Measurements from ENCODE around the gene PPP2R1B.
"Not testable (repeated sequence)": the region's sequence is repeated elsewhere in the genome, so short reads cannot be mapped to it uniquely, and the experiment has no call there.

PPP2R1B gene

DNA sequence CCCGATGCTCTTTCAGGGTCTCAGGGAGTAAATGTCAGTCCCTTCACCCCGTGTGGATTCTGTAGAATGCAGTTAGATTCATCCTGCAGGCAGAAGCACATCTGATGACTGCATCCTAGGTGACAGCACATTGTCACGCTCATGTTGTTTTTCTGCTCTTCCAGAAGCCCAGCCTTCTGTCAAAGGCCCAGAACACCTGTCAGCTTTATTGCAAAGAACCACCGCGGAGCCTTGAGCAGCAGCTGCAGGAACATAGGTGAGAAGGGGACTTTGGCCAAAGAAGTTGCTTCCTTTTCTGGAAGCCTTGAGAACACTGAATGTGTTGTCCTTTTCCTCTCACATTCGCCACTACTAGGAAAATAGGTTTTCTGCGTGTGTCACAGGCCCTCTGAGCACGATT is 43.7 kb downstream of the PPP2R1B start:
- peaks cover 13% of the 10 kb centered on the region for H3K4me1 ChIP-seq (ENCODE audit: insufficient read depth, low read length)
- no peak overlapping the region for H3K9ac ChIP-seq (ENCODE audit: low read length)
- H3K36me3 ChIP-seq (ENCODE audit: insufficient read depth, low read length): peaks cover 60% of the 10 kb centered on the region
- H3K9me3 ChIP-seq (ENCODE audit: low read length): no peaks in the 10 kb centered on the region
- H3K27ac ChIP-seq (ENCODE audit: low read depth, low read length): no peak overlapping the region
- no peak overlapping the region for H3K4me3 ChIP-seq (ENCODE audit: low read depth in 1 of 2, low read length in 2 of 2)
- no peaks in the 10 kb centered on the region for H3K27me3 ChIP-seq (ENCODE audit: control insufficient read depth in 1 of 2, insufficient read depth in 2 of 2, low read length in 2 of 2)

DNA sequence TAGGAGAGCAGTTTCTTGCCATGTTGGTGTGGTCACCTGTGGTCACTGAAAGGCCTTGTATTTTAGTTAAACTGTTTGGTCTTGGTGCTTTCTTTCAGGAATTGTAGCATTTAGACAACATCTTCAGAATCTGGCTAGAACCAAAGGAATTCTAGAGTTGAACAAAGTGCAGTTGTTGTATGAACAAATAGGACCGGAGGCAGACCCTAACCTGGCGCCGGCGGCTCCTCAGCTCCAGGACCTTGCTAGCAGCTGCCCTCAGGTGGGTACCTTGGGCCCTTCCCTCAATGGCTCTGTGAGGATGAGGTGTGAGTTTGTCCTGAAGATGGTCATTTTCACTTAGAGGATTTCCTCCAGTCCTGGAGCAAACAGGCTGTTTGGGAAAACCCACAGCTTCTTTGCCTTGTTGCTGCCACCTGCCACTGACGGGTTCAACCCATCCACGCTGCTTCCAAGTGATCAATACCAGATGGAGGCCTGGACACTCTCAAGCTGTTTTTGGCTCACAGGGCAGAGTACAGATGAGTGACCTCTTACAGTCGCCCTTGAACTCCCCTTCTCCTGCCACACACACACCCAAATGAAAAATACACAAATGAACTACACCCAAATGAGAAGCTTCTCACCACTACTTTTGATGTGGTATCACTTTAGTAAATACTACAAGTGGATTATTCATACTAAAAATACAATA is 45.2 kb downstream of the PPP2R1B start:
- Histone ChIP-seq H3K4me1 (ENCODE audit: insufficient read depth, low read length) (peaks cover 13% of the 10 kb centered on the region), H3K9ac (ENCODE audit: low read length) (no peak overlapping the region), H3K4me3 (ENCODE audit: low read depth in 1 of 2, low read length in 2 of 2) (no peak overlapping the region), H3K9me3 (ENCODE audit: low read length) (no peaks in the 10 kb centered on the region), H3K27ac (ENCODE audit: low read depth, low read length) (no peak overlapping the region), H3K36me3 (ENCODE audit: insufficient read depth, low read length) (peaks cover 54% of the 10 kb centered on the region), H3K27me3 (ENCODE audit: control insufficient read depth in 1 of 2, insufficient read depth in 2 of 2, low read length in 2 of 2) (no peaks in the 10 kb centered on the region)

DNA sequence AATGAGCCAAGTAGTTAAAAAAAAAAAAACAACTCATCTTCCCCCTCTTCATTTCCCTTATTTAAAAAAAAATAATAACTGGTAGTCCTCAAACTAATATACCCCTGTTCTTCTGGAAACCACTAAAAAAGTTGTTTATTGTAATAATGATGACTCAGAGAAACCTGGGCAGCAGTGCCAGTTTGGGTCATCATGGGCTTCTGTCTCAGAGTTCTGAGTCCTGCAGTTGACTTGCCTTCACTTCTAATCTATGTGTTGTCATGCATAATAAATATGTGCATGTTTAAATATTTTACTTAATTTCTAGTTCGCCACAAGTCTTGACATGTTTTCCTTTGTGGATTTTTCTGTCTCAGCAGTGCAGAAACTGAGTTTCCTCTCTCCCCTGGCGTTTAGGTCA is 46.8 kb downstream of the PPP2R1B start:
- Histone ChIP-seq H3K9ac (ENCODE audit: low read length) (no peak overlapping the region), H3K4me1 (ENCODE audit: insufficient read depth, low read length) (peaks cover 13% of the 10 kb centered on the region), H3K4me3 (ENCODE audit: low read depth in 1 of 2, low read length in 2 of 2) (no peak overlapping the region), H3K27ac (ENCODE audit: low read depth, low read length) (no peak overlapping the region), H3K36me3 (ENCODE audit: insufficient read depth, low read length) (peaks cover 47% of the 10 kb centered on the region), H3K27me3 (ENCODE audit: control insufficient read depth in 1 of 2, insufficient read depth in 2 of 2, low read length in 2 of 2) (no peaks in the 10 kb centered on the region), H3K9me3 (ENCODE audit: low read length) (no peaks in the 10 kb centered on the region)

DNA sequence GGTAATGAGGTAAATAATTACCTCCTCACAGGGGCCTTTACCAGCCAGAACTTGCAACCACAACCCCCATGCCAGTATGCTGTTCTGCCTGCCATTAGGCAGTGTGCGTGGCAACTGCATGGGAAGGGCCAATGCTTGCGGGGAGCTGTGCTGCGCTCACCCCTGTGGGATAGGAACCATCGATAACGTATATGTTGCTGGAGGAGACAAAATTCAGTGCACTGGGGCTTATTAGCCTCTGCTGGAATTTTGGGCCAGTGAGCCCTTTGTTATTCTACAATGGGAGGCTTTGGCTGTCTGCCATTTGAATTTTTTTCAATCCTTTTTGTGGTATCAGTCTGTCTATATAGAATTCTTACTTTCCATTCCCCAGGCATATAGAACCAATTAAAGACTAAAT is 47.3 kb downstream of the PPP2R1B start:
- H3K27me3 ChIP-seq (ENCODE audit: control insufficient read depth in 1 of 2, insufficient read depth in 2 of 2, low read length in 2 of 2): no peaks in the 10 kb centered on the region
- peaks cover 42% of the 10 kb centered on the region for H3K36me3 ChIP-seq (ENCODE audit: insufficient read depth, low read length)
- peaks cover 13% of the 10 kb centered on the region for H3K4me1 ChIP-seq (ENCODE audit: insufficient read depth, low read length)
- H3K27ac ChIP-seq (ENCODE audit: low read depth, low read length): peak overlapping the region; percentile 36
- H3K9ac ChIP-seq (ENCODE audit: low read length): no peak overlapping the region
- no peaks in the 10 kb centered on the region for H3K9me3 ChIP-seq (ENCODE audit: low read length)
- no peak overlapping the region for H3K4me3 ChIP-seq (ENCODE audit: low read depth in 1 of 2, low read length in 2 of 2)

GRCh38 chr11:111718436-111718835 is 47.8 kb downstream of the PPP2R1B start:
- no peak overlapping the region for H3K9ac ChIP-seq (ENCODE audit: low read length)
- no peak overlapping the region for H3K4me3 ChIP-seq (ENCODE audit: low read depth in 1 of 2, low read length in 2 of 2)
- H3K27me3 ChIP-seq (ENCODE audit: control insufficient read depth in 1 of 2, insufficient read depth in 2 of 2, low read length in 2 of 2): no peaks in the 10 kb centered on the region
- no peaks in the 10 kb centered on the region for H3K9me3 ChIP-seq (ENCODE audit: low read length)
- peaks cover 40% of the 10 kb centered on the region for H3K36me3 ChIP-seq (ENCODE audit: insufficient read depth, low read length)
- peak overlapping the region; percentile 36 for H3K27ac ChIP-seq (ENCODE audit: low read depth, low read length)
- peaks cover 13% of the 10 kb centered on the region for H3K4me1 ChIP-seq (ENCODE audit: insufficient read depth, low read length)

- not testable (repeated sequence) for H3K9me3 ChIP-seq (ENCODE audit: low read length); H3K27me3 ChIP-seq (ENCODE audit: control insufficient read depth in 1 of 2, insufficient read depth in 2 of 2, low read length in 2 of 2); H3K27ac ChIP-seq (ENCODE audit: low read depth, low read length); H3K9ac ChIP-seq (ENCODE audit: low read length); H3K4me3 ChIP-seq (ENCODE audit: low read depth in 1 of 2, low read length in 2 of 2)
- Histone ChIP-seq H3K4me1 (ENCODE audit: insufficient read depth, low read length) (peaks cover 13% of the 10 kb centered on the region), H3K36me3 (ENCODE audit: insufficient read depth, low read length) (peaks cover 34% of the 10 kb centered on the region)
Observed at GRCh38 chr11:111717660-111718059, 48.5 kb downstream of the PPP2R1B start.

DNA sequence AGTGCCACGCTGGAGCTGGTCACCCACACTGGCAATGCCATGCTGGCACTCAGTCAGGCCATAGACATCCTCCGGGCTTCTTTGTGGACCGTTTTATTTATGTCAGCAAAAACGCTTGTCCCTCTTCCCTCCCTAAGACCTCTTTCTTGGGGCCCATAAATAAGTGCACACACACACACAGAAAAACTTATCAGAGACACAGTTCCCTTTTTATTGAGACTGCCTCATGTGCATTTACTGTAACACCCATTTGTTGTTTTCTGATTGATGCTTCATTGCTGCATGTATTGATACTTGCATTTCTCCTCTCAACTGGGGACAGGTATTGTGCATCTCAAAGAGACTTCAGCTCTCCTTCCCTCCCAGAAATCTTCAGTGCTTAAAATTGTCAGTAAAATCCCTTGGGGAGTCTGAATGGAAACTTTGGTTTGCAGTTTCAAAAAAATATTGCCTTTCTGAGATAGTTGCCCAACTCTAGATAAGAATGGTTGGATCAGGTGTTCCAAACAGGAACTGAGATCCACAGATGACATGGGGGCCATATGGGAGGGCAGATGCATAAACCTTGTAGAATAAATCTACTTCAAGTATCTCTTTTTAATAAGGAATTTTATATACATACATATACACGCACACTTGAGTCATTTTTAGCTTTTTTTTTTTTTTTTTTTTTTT is 50.9 kb downstream of the PPP2R1B start:
- no peak overlapping the region for H3K27ac ChIP-seq (ENCODE audit: low read depth, low read length)
- H3K36me3 ChIP-seq (ENCODE audit: insufficient read depth, low read length): peaks cover 18% of the 10 kb centered on the region
- H3K9me3 ChIP-seq (ENCODE audit: low read length): no peaks in the 10 kb centered on the region
- H3K9ac ChIP-seq (ENCODE audit: low read length): no peak overlapping the region
- H3K4me1 ChIP-seq (ENCODE audit: insufficient read depth, low read length): peaks cover 13% of the 10 kb centered on the region
- no peaks in the 10 kb centered on the region for H3K27me3 ChIP-seq (ENCODE audit: control insufficient read depth in 1 of 2, insufficient read depth in 2 of 2, low read length in 2 of 2)
- H3K4me3 ChIP-seq (ENCODE audit: low read depth in 1 of 2, low read length in 2 of 2): no peak overlapping the region

DNA sequence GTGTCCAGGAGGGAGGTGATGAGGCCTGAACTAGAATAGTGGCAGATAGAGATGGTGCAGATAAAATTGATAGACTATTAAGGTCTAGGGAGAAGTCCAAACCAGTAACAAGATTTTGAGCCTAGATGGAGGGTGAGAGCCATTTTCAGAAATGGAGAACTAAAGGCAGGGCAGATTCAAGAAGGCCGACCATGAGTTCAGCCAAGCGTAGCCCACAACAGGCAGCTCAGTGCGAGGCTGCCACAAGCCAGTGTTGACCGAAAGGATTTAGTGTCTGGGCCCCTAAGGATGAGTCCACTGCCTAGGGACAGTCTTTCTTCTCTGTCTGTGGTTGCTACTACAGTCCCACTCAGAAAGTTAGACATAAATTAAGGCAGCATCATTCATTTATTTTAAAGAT is 51.7 kb downstream of the PPP2R1B start:
- Histone ChIP-seq H3K36me3 (ENCODE audit: insufficient read depth, low read length) (peaks cover 10% of the 10 kb centered on the region), H3K27ac (ENCODE audit: low read depth, low read length) (no peak overlapping the region), H3K4me3 (ENCODE audit: low read depth in 1 of 2, low read length in 2 of 2) (no peak overlapping the region), H3K9ac (ENCODE audit: low read length) (no peak overlapping the region), H3K4me1 (ENCODE audit: insufficient read depth, low read length) (peaks cover 13% of the 10 kb centered on the region), H3K9me3 (ENCODE audit: low read length) (no peaks in the 10 kb centered on the region), H3K27me3 (ENCODE audit: control insufficient read depth in 1 of 2, insufficient read depth in 2 of 2, low read length in 2 of 2) (no peaks in the 10 kb centered on the region)

DNA sequence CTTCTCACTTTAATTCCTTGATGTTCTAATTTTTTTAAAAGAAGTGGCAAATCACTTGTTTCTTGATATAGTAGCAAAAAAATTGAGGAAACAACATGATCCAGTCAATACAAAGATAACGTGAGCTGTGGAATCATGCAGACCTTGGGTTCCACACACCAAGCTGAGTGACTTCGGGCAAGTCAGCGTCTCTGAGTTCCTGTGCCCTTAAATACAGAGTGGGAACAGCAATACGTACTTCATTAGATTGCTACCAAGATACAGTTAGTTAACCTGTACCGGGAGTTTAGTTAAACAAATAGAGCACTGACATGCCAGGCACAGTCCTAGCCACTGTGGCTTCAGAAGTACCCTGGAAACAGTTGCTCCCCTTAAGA is 58.5 kb downstream of the PPP2R1B start:
- Histone ChIP-seq H3K4me1 (ENCODE audit: insufficient read depth, low read length) (peaks cover 11% of the 10 kb centered on the region), H3K4me3 (ENCODE audit: low read depth in 1 of 2, low read length in 2 of 2) (no peak overlapping the region), H3K27ac (ENCODE audit: low read depth, low read length) (no peak overlapping the region), H3K9me3 (ENCODE audit: low read length) (no peaks in the 10 kb centered on the region), H3K9ac (ENCODE audit: low read length) (no peak overlapping the region), H3K27me3 (ENCODE audit: control insufficient read depth in 1 of 2, insufficient read depth in 2 of 2, low read length in 2 of 2) (no peaks in the 10 kb centered on the region), H3K36me3 (ENCODE audit: insufficient read depth, low read length) (peaks cover 46% of the 10 kb centered on the region)

DNA sequence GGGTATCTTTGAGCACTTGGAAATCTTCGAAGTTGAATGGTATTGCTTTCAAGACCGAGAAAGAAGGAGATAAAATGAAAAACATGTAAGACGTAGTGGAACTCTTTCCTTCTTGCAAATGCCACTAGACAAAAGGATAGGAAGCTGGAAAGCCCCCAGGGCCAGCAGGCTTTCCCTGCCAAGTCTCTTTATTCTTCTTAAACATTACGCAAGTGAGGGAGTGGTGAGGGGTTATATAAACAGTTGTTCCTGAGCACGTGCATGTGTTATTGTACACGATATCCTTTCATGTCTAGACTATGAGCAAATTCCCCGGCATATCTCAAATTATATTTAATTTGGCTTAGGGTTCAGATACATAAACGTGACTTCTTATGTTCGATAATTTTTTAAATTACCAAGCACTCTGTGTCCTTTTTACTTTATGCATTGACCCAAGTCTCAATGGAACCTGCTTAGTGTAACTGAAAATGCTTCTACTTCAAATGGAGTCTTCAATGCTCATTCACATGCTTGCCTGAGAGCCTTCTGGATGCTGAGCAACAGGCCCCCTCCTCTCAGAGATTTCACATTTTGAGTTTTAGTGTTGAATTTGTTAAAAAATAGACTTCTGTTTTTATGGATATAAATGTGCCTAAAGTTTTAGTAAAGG is 59.0 kb downstream of the PPP2R1B start:
- Histone ChIP-seq H3K4me3 (ENCODE audit: low read depth in 1 of 2, low read length in 2 of 2) (no peak overlapping the region), H3K9me3 (ENCODE audit: low read length) (no peaks in the 10 kb centered on the region), H3K4me1 (ENCODE audit: insufficient read depth, low read length) (peaks cover 11% of the 10 kb centered on the region), H3K27ac (ENCODE audit: low read depth, low read length) (no peak overlapping the region), H3K36me3 (ENCODE audit: insufficient read depth, low read length) (peaks cover 42% of the 10 kb centered on the region), H3K27me3 (ENCODE audit: control insufficient read depth in 1 of 2, insufficient read depth in 2 of 2, low read length in 2 of 2) (no peaks in the 10 kb centered on the region), H3K9ac (ENCODE audit: low read length) (no peak overlapping the region)

DNA sequence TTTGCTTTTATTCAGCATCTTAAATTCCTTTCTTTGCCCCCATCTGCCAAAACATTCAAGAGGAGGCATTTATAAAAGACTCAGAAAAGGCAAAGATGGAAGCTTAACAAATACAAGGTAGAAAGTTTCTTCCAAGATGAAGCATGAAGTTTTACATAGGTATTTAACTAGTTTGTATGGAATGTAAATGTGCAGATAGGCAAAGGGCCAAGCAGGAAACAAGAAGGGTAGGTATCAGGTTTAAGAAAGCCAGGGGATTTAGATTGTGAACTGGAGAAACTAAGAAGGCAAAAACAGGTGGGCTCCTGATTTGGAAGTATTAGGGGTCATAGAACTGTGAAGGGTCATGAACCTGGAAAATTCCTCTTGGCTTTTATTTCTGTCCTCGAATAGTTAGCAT is 62.6 kb downstream of the PPP2R1B start:
- Histone ChIP-seq H3K4me1 (ENCODE audit: insufficient read depth, low read length) (peaks cover 11% of the 10 kb centered on the region), H3K4me3 (ENCODE audit: low read depth in 1 of 2, low read length in 2 of 2) (no peak overlapping the region), H3K27ac (ENCODE audit: low read depth, low read length) (no peak overlapping the region), H3K36me3 (ENCODE audit: insufficient read depth, low read length) (peaks cover 37% of the 10 kb centered on the region), H3K9ac (ENCODE audit: low read length) (no peak overlapping the region), H3K27me3 (ENCODE audit: control insufficient read depth in 1 of 2, insufficient read depth in 2 of 2, low read length in 2 of 2) (no peaks in the 10 kb centered on the region), H3K9me3 (ENCODE audit: low read length) (no peaks in the 10 kb centered on the region)
